IMR-90 (cell line): ENCODE measurements around the gene SPAG16.

Experiments
- FOS ChIP-seq: fragments of 150-350 bp; IDR thresholded peaks from 2 replicates; pipeline ENCODE4 v1.6.1; 2016; ENCODE audit warnings: low read depth, low read length
- POLR2A ChIP-seq: IDR thresholded peaks from 2 replicates; pipeline ENCODE4 v1.6.1; 2012; ENCODE audit warnings: mild to moderate bottlenecking, low read depth, low read length
- RFX5 ChIP-seq: IDR thresholded peaks from 2 replicates; pipeline ENCODE4 v1.8.0; 2012; ENCODE audit warnings: low read depth, mild to moderate bottlenecking, low read length, moderate library complexity
- TF ChIP-seq, protein P1 (sequence below): conservative IDR thresholded peaks from 2 replicates; pipeline ENCODE4 v1.5.1; 2012; ENCODE audit warnings: mild to moderate bottlenecking, low read depth, low read length, improper control_type of control experiment
- TF ChIP-seq, protein P2 (sequence below): fragments of 150-350 bp; IDR thresholded peaks from 2 replicates; pipeline ENCODE4 v1.6.1; 2017; ENCODE audit warnings: mild to moderate bottlenecking, antibody characterized with exemption, low read length, low read depth

DNA sequence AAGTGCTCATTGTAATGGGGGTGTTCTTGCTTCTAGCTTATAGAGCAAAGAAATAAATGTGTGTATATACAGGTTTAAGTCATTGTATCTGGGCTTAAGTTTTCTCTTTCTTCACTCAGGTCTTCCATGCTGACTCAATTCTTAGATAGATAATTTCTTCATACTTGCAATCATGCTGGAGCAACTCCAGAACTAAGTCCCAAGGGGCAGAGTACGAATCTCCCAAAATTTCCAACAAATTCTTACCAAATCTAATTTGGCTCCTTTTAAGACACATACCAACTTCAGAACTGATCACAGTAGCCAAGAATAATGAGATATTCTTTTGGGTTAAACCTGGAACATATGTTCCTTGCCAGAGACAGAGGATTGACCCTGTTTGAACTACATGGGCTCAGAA, 4.3 kb upstream of the SPAG16 start:
- no peak for TF ChIP-seq POLR2A
- TF ChIP-seq, protein P1, sequence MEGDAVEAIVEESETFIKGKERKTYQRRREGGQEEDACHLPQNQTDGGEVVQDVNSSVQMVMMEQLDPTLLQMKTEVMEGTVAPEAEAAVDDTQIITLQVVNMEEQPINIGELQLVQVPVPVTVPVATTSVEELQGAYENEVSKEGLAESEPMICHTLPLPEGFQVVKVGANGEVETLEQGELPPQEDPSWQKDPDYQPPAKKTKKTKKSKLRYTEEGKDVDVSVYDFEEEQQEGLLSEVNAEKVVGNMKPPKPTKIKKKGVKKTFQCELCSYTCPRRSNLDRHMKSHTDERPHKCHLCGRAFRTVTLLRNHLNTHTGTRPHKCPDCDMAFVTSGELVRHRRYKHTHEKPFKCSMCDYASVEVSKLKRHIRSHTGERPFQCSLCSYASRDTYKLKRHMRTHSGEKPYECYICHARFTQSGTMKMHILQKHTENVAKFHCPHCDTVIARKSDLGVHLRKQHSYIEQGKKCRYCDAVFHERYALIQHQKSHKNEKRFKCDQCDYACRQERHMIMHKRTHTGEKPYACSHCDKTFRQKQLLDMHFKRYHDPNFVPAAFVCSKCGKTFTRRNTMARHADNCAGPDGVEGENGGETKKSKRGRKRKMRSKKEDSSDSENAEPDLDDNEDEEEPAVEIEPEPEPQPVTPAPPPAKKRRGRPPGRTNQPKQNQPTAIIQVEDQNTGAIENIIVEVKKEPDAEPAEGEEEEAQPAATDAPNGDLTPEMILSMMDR: no peak
- TF ChIP-seq RFX5: no peak
- TF ChIP-seq, protein P2, sequence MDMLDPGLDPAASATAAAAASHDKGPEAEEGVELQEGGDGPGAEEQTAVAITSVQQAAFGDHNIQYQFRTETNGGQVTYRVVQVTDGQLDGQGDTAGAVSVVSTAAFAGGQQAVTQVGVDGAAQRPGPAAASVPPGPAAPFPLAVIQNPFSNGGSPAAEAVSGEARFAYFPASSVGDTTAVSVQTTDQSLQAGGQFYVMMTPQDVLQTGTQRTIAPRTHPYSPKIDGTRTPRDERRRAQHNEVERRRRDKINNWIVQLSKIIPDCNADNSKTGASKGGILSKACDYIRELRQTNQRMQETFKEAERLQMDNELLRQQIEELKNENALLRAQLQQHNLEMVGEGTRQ: no peak
- TF ChIP-seq FOS: no peak
